OCI-LY7 (cell line): ENCODE measurements around the gene PABPN1L.

Experiments used
- EZH2phosphoT487 ChIP-seq: fragments of 200-600 bp; sonication (generic); IDR thresholded peaks from 2 replicates; pipeline ENCODE4 v1.6.1; 2018; ENCODE audit warnings: low read depth, borderline replicate concordance, mild to moderate bottlenecking, mixed run types, antibody characterized with exemption, low read length, moderate library complexity, mixed read lengths
- TF ChIP-seq, protein P1 (sequence below): fragments of 200-600 bp; sonication (generic); conservative IDR thresholded peaks from 2 replicates; pipeline ENCODE4 v1.5.1; 2014; ENCODE audit warnings: mild to moderate bottlenecking, antibody characterized with exemption, low read length, moderate library complexity, mixed read lengths

GRCh38 chr16:88863426-88863825 lies 3.0 kb downstream of the PABPN1L start:
- TF ChIP-seq, protein P1, sequence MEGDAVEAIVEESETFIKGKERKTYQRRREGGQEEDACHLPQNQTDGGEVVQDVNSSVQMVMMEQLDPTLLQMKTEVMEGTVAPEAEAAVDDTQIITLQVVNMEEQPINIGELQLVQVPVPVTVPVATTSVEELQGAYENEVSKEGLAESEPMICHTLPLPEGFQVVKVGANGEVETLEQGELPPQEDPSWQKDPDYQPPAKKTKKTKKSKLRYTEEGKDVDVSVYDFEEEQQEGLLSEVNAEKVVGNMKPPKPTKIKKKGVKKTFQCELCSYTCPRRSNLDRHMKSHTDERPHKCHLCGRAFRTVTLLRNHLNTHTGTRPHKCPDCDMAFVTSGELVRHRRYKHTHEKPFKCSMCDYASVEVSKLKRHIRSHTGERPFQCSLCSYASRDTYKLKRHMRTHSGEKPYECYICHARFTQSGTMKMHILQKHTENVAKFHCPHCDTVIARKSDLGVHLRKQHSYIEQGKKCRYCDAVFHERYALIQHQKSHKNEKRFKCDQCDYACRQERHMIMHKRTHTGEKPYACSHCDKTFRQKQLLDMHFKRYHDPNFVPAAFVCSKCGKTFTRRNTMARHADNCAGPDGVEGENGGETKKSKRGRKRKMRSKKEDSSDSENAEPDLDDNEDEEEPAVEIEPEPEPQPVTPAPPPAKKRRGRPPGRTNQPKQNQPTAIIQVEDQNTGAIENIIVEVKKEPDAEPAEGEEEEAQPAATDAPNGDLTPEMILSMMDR = no peak
- TF ChIP-seq EZH2phosphoT487 = no peak
